ENCODE data around the gene AKR1B15. TPM values are rescaled to one million over a fixed set of nuclear protein-coding genes. Genes with fewer than 3 reads are reported as not detected.
A peak's percentile ranks its signal among the peaks of the same experiment; 100 is the strongest.

AKR1B15 gene
- total and polyA plus RNA-seq, 3 experiments from 2014 or later, result not detected

DNA sequence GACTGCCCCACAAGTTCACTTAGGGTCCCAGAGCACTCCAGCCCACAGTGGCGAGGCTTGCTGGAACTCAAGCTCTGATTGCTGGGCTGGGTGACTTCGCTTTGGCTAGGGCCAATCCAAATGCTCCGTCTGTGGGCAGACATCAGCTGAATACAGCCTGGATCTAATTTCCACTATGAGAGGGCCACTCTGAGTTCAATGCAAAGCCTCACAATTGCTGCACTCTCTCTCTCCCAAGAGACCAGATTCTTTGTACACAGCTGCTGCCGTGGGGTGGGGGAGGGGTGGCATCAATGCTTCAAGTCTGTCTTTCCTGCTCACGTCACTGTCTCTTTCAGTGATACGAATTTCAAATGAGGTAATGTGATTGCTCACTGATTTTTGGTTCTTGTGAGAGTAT lies 50.5 kb downstream of the AKR1B15 start:
- Mint-ChIP-seq H3K27ac (no peak overlapping the region), H3K36me3 (peaks cover 0 to 3% (median 1%) of the 10 kb centered on the region in 3 donors), H3K27me3 (peaks cover 12 to 44% of the 10 kb centered on the region in 2 donors), H3K4me3 (no peak overlapping the region), H3K4me1 (no peaks in the 10 kb centered on the region), H3K9me3 (peaks cover 0 to 7% (median 5%) of the 10 kb centered on the region in 5 donors)
- H3K27ac ChIP-seq (ENCODE audit: low read depth, low read length), result no peak overlapping the region
- H3K27me3 ChIP-seq (ENCODE audit: insufficient read depth, low read length, poor library complexity, severe bottlenecking), result no peaks in the 10 kb centered on the region
- CTCF ChIA-PET, result no interaction called here
- no peaks in the 10 kb centered on the region for H3K36me3 ChIP-seq (ENCODE audit: insufficient read depth, low read length)
- POLR2A ChIA-PET, result no interaction called here
- H3K4me3 ChIP-seq (ENCODE audit: low read length), result no peak overlapping the region
- H3K4me1 ChIP-seq (ENCODE audit: insufficient read depth, low read length), result no peaks in the 10 kb centered on the region
- DNase-seq, result no peak
- no peaks in the 10 kb centered on the region for H3K9me3 ChIP-seq (ENCODE audit: low read length)

DNA sequence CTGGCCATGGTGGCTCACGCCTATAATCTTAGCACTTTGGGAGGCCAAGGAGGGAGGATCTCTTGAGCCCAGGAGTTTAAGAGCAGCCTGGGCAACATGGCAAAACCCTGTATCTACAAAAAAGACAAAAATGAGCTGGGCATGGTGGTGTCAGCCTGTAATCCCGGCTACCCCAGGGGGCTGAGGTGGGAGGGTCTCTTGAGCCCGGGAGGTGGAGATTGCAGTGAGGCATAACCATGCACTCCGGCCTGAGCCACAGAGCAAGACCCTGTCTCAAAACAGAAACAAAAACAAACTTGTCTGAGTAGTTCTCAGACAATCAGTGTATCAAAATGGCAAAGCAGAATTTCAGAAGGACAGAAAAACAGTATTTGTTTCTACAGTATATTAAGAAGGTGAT lies 52.5 kb downstream of the AKR1B15 start:
- Mint-ChIP-seq H3K9me3 (peaks cover 0 to 7% (median 5%) of the 10 kb centered on the region in 5 donors), H3K36me3 (peaks cover 0 to 3% (median 1%) of the 10 kb centered on the region in 3 donors), H3K27ac (no peak overlapping the region), H3K4me1 (peaks cover 1 to 3% (median 2%) of the 10 kb centered on the region in 3 donors), H3K27me3 (peaks cover 16 to 56% of the 10 kb centered on the region in 2 donors), H3K4me3 (no peak overlapping the region)
- Histone ChIP-seq H3K4me3 (ENCODE audit: low read length) (no peak overlapping the region), H3K4me1 (ENCODE audit: insufficient read depth, low read length) (no peaks in the 10 kb centered on the region), H3K9me3 (ENCODE audit: low read length) (no peaks in the 10 kb centered on the region), H3K27me3 (ENCODE audit: insufficient read depth, low read length, poor library complexity, severe bottlenecking) (no peaks in the 10 kb centered on the region), H3K27ac (ENCODE audit: low read depth, low read length) (no peak overlapping the region), H3K36me3 (ENCODE audit: insufficient read depth, low read length) (no peaks in the 10 kb centered on the region)
- DNase-seq, result no peak
- POLR2A ChIA-PET, result no interaction called here
- CTCF ChIA-PET, result no interaction called here

DNA sequence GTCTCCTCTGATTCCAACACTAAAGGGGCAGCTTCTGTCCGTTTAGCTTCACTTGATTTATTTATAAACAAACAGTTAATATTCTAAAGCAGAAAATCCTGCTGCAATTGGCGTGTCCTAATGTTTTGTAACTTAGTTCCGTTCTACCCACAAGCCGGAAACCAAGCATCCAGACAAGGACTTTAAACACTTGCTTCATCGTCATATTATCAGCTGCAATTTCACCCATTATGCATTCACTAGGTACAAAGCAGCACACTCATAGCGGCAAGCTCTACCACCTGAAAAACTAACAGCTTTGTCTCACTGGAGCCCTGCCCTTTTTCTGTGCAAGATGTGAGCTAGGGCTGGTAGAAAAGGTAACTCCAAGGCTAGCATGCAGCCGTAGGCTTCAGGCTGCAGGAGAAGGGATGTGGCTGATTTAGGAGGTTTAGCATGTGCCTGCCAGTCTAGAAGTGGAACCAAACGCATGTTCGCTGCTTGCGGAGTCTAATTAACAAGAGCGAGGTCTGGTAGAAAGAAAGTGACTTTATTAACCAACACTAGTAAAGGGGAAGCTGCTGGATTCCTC lies 54.1 kb downstream of the AKR1B15 start:
- ChIA-PET CTCF (no interaction called here), POLR2A (no interaction called here)
- Histone ChIP-seq H3K27ac (ENCODE audit: low read depth, low read length) (no peak overlapping the region), H3K27me3 (ENCODE audit: insufficient read depth, low read length, poor library complexity, severe bottlenecking) (no peaks in the 10 kb centered on the region), H3K9me3 (ENCODE audit: low read length) (no peaks in the 10 kb centered on the region), H3K4me1 (ENCODE audit: insufficient read depth, low read length) (no peaks in the 10 kb centered on the region), H3K4me3 (ENCODE audit: low read length) (no peak overlapping the region), H3K36me3 (ENCODE audit: insufficient read depth, low read length) (no peaks in the 10 kb centered on the region)
- peaks cover 2 to 5% (median 4%) of the 10 kb centered on the region in 3 donors for H3K4me1 Mint-ChIP-seq
- peaks cover 0 to 5% (median 4%) of the 10 kb centered on the region in 5 donors for H3K9me3 Mint-ChIP-seq
- H3K27me3 Mint-ChIP-seq, result peaks cover 17 to 59% of the 10 kb centered on the region in 2 donors
- no peak overlapping the region for H3K4me3 Mint-ChIP-seq
- DNase-seq, result no peak
- H3K27ac Mint-ChIP-seq, result no peak overlapping the region
- H3K36me3 Mint-ChIP-seq, result peaks cover 0 to 3% (median 1%) of the 10 kb centered on the region in 3 donors

DNA sequence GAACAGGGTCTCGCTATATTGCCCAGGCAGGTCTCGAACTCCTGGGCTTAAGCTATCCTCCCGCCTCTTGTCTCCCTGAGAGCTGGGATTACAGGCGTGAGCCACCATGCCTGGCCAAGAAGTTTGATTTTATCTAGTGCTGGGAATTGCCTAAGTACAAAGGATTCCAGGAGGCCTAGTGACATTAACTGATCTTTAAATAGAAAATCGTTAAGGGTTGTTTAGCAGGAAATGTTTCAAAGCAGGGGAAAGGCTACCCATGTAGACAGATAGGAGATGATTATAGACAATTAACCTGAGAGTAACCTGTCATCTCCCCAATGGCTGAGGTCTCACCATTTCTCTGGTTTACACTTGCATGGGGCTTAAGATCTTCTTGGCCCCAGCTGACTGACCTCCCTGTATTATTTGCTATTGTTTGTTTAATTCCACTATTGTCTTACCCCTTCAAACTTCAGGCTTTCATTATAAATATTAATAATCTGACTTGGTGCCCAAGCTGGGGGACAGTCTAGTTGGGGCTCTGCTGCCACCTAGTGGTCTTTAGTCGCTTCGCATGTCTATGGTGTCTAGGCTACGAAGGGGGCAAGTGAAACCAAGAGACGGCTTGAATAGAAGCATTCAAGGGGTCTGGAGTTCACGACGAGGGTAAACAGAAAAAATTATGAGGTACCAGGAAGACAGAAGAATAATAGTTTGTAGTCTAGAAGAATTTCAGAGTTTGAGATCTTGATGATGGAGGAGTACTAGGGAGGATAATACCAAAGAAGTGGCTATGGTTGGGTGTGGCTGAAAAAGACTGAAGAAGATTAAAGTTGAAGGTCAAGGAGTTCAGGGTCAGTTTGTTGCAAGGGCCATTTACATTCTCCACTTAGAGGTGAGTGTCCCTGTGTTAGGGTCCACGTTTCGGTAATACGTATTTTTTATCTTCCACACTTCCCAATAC lies 57.3 kb downstream of the AKR1B15 start:
- Mint-ChIP-seq H3K27me3 (peaks cover 13 to 58% of the 10 kb centered on the region in 2 donors), H3K4me1 (peaks cover 2 to 5% (median 4%) of the 10 kb centered on the region in 3 donors), H3K36me3 (no peaks in the 10 kb centered on the region), H3K4me3 (peak overlapping the region in 5 of 7 donors; percentile 46 to 78 (median 51)), H3K27ac (peak overlapping the region in 2 of 8 donors; percentile 21 to 40), H3K9me3 (no peaks in the 10 kb centered on the region)
- no peak overlapping the region for H3K27ac ChIP-seq (ENCODE audit: low read depth, low read length)
- no peaks in the 10 kb centered on the region for H3K4me1 ChIP-seq (ENCODE audit: insufficient read depth, low read length)
- no peaks in the 10 kb centered on the region for H3K9me3 ChIP-seq (ENCODE audit: low read length)
- H3K27me3 ChIP-seq (ENCODE audit: insufficient read depth, low read length, poor library complexity, severe bottlenecking), result no peaks in the 10 kb centered on the region
- ChIA-PET POLR2A (no interaction called here), CTCF (interaction anchor here (1.0 to 2.4 kb wide), 5 partner anchors 10 to 177 kb away, joined by 3 to 15 read pairs (median 4); no protein-coding TSS in a partner anchor)
- peak; percentile 33 to 70 (median 45) for DNase-seq
- H3K36me3 ChIP-seq (ENCODE audit: insufficient read depth, low read length), result no peaks in the 10 kb centered on the region
- no peak overlapping the region for H3K4me3 ChIP-seq (ENCODE audit: low read length)

DNA sequence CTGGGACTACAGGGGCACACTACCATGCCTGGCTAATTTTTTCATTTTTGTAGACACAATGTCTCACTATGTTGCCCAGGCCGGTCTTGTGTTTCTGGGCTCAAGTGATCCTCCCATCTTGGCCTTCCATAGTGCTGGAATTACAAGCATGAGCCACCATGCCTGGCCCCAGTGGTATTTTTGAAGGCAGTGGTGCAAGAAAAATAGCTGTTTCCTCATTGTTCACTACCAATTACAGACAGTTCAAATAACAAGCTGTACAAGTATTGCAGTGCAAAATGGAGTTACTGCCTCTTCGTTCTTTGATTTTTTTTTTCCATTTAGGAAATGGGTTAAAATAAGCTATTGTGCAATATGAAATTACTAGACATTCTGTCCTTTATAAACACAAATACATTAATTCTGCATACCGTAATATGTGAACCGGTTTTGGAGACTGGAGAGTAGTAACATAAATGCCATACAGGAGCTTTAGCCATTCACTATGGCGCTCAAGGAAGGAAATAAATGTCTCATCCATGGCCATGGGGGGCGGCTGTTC lies 62.8 kb downstream of the AKR1B15 start:
- Mint-ChIP-seq H3K27me3 (peaks cover 4 to 45% of the 10 kb centered on the region in 2 donors), H3K27ac (no peak overlapping the region), H3K9me3 (peaks cover 0 to 2% (median 0%) of the 10 kb centered on the region in 5 donors), H3K4me1 (no peaks in the 10 kb centered on the region), H3K4me3 (no peak overlapping the region), H3K36me3 (peaks cover 0 to 1% (median 0%) of the 10 kb centered on the region in 3 donors)
- no peaks in the 10 kb centered on the region for H3K27me3 ChIP-seq (ENCODE audit: insufficient read depth, low read length, poor library complexity, severe bottlenecking)
- no peaks in the 10 kb centered on the region for H3K9me3 ChIP-seq (ENCODE audit: low read length)
- no peak overlapping the region for H3K4me3 ChIP-seq (ENCODE audit: low read length)
- no peaks in the 10 kb centered on the region for H3K4me1 ChIP-seq (ENCODE audit: insufficient read depth, low read length)
- ChIA-PET POLR2A (no interaction called here), CTCF (interaction anchor here (1.0 to 1.2 kb wide), 2 partner anchors 8 to 179 kb away, joined by 3 read pairs; no protein-coding TSS in a partner anchor)
- no peak for DNase-seq
- no peak overlapping the region for H3K27ac ChIP-seq (ENCODE audit: low read depth, low read length)
- H3K36me3 ChIP-seq (ENCODE audit: insufficient read depth, low read length), result no peaks in the 10 kb centered on the region

DNA sequence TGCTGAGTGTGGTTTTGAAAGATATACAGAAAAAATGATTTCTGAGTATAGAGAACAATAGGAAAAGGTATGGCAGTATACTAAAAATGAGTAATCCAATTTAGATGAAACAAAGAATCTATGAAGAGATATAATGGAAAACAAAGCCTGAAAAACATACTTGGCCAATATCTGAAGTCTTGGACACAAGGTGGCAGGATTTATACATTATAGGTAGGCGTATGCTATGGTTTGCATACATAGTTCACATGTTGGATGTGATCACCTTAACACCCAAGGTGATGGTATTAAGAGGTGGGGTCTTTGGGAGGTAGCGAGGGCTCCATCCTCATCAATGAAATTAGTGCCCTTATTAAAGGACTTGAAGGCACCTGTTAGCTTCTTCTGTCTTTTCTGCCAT lies 63.3 kb downstream of the AKR1B15 start:
- H3K36me3 ChIP-seq (ENCODE audit: insufficient read depth, low read length), result no peaks in the 10 kb centered on the region
- H3K36me3 Mint-ChIP-seq, result peaks cover 0 to 1% (median 0%) of the 10 kb centered on the region in 3 donors
- no peaks in the 10 kb centered on the region for H3K9me3 ChIP-seq (ENCODE audit: low read length)
- no peak overlapping the region for H3K27ac ChIP-seq (ENCODE audit: low read depth, low read length)
- no peaks in the 10 kb centered on the region for H3K4me1 ChIP-seq (ENCODE audit: insufficient read depth, low read length)
- no peaks in the 10 kb centered on the region for H3K4me1 Mint-ChIP-seq
- no peak overlapping the region for H3K27ac Mint-ChIP-seq
- no peaks in the 10 kb centered on the region for H3K27me3 ChIP-seq (ENCODE audit: insufficient read depth, low read length, poor library complexity, severe bottlenecking)
- ChIA-PET POLR2A (no interaction called here), CTCF (interaction anchor here (1.0 to 1.2 kb wide), 2 partner anchors 8 to 180 kb away, joined by 3 read pairs; no protein-coding TSS in a partner anchor)
- peaks cover 0 to 2% (median 0%) of the 10 kb centered on the region in 5 donors for H3K9me3 Mint-ChIP-seq
- DNase-seq, result no peak
- H3K4me3 ChIP-seq (ENCODE audit: low read length), result no peak overlapping the region
- H3K4me3 Mint-ChIP-seq, result no peak overlapping the region
- peaks cover 4 to 45% of the 10 kb centered on the region in 2 donors for H3K27me3 Mint-ChIP-seq

DNA sequence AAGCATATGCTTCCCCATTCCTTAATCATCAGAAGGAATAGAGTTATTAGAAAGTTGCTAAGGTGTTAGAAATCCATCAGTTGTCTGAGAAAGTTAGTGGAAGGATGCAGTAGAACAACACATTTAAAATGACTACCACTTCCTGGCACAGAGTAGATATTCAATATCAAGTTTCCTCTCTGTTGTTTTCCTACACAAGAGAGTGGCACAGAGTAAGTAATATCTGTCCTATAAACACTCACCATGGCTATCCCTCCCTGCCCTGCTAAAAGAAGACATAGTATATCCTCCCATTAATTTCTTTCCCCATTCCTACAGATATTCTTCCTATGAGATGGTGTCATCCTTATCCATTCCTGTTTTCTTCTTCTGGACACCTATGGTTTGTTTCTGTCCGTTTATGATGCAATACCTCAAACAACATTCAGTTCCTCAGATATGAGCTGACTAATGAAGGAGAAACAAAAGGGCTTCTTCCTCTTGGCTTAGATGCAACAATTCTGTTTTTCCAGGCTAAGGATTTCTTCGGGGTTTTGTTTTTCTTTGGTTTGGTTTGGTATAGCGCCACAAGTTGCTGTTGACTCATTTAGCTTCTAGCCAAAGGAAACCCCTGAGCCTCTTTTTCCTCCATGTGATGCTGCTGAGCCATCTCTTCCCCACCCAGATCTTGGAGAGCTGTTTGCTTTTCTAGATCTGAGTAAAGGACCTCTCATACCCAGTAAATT lies 64.9 kb downstream of the AKR1B15 start:
- CTCF ChIA-PET, result no interaction called here
- Histone ChIP-seq H3K27me3 (ENCODE audit: insufficient read depth, low read length, poor library complexity, severe bottlenecking) (no peaks in the 10 kb centered on the region), H3K27ac (ENCODE audit: low read depth, low read length) (no peak overlapping the region), H3K4me1 (ENCODE audit: insufficient read depth, low read length) (no peaks in the 10 kb centered on the region), H3K9me3 (ENCODE audit: low read length) (no peaks in the 10 kb centered on the region), H3K36me3 (ENCODE audit: insufficient read depth, low read length) (no peaks in the 10 kb centered on the region), H3K4me3 (ENCODE audit: low read length) (no peak overlapping the region)
- no peak overlapping the region for H3K4me3 Mint-ChIP-seq
- H3K36me3 Mint-ChIP-seq, result peaks cover 0 to 1% (median 0%) of the 10 kb centered on the region in 3 donors
- H3K27me3 Mint-ChIP-seq, result peaks cover 4 to 37% of the 10 kb centered on the region in 2 donors
- H3K27ac Mint-ChIP-seq, result no peak overlapping the region
- H3K9me3 Mint-ChIP-seq, result peaks cover 0 to 2% (median 0%) of the 10 kb centered on the region in 5 donors
- H3K4me1 Mint-ChIP-seq, result no peaks in the 10 kb centered on the region
- no peak for DNase-seq
- POLR2A ChIA-PET, result no interaction called here

Measured in CD8-positive, alpha-beta memory T cell (primary cell).